ENCODE measurements around the gene ZNF644. TPM values are rescaled to one million over a fixed set of nuclear protein-coding genes. Genes with fewer than 3 reads are reported as not detected.
A peak's percentile ranks its signal among the peaks of the same experiment; 100 is the strongest.

Gene ZNF644
- total RNA-seq, 1 donor from 2014 or later = 177 TPM

- peaks cover 20% of the 10 kb centered on the region for H3K4me1 Mint-ChIP-seq
Measured at GRCh38 chr1:91018006-91018405, 3.8 kb downstream of the ZNF644 start.

DNA sequence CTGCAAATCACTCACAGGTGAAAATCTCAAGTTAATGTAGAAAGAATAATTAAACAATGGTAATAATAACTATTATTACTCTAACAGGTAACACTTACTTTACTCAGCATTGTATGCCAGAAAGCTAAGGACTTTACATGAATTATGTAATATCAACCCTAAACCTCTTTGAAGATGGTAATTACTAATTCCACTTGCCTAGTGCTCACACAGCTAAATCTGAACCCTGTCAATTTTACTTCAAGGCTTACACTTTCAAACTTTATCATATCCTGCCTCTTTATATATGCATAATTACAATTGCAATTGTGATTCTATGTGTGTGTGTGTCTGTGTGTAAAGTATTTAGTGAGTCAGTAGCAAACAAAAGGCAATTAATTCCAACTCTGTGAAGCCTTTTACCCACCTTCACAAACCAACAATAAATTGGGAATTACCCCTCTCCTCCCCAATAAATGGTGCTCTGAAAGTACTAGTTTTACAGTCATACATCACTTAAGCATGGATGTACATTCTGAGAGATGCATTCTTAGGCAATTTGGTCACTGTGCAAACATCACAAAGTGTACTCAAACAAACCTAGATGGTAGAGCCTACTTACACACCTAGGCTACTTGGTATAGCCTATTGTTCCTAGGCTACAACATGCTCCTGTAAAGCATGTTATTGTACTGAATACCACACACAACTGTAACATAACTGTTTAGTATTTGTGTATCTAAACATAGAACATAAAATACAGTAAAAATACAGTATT, 5.9 kb downstream of the ZNF644 start:
- no peak overlapping the region for H3K27ac ChIP-seq
- peaks cover 13% of the 10 kb centered on the region for H3K36me3 ChIP-seq
- TF ChIP-seq CTCF (IDR thresholded peaks at IDR 0.05) (no peak), EZH2phosphoT487 (IDR thresholded peaks at IDR 0.05) (no peak), EZH2 (IDR thresholded peaks at IDR 0.05) (no peak)
- Mint-ChIP-seq H3K4me3 (no peak overlapping the region), H3K27me3 (ENCODE audit: insufficient read depth, low read depth) (no peaks in the 10 kb centered on the region), H3K36me3 (peaks cover 62% of the 10 kb centered on the region), H3K27ac (no peak overlapping the region), H3K4me1 (peaks cover 12% of the 10 kb centered on the region), H3K9me3 (peaks cover 33% of the 10 kb centered on the region)
- no peaks in the 10 kb centered on the region for H3K27me3 ChIP-seq
- H3K79me2 ChIP-seq (ENCODE audit: low read depth) = peaks cover 100% of the 10 kb centered on the region
- no peak overlapping the region for H3K9ac ChIP-seq
- no peaks in the 10 kb centered on the region for H3K9me3 ChIP-seq (ENCODE audit: low read depth)
- peaks cover 11% of the 10 kb centered on the region for H3F3A ChIP-seq (ENCODE audit: low read depth)
- no peak overlapping the region for H3K4me3 ChIP-seq
- no peak overlapping the region for H2AFZ ChIP-seq (replicated peaks)
- H3K4me1 ChIP-seq = peaks cover 37% of the 10 kb centered on the region
- H4K20me1 ChIP-seq (ENCODE audit: low read depth) = peaks cover 67% of the 10 kb centered on the region
- no peak for DNase-seq (ENCODE audit: low spot score)
- H3K4me2 ChIP-seq = peak overlapping the region; percentile 34

More at GRCh38 chr1:91018006-91018405, 3.8 kb downstream of the ZNF644 start:
- Mint-ChIP-seq H3K9me3 (peaks cover 23% of the 10 kb centered on the region), H3K4me3 (no peak overlapping the region), H3K27ac (no peak overlapping the region), H3K27me3 (ENCODE audit: insufficient read depth, low read depth) (peaks cover 2% of the 10 kb centered on the region), H3K36me3 (peaks cover 46% of the 10 kb centered on the region)
- H3K9me3 ChIP-seq (ENCODE audit: low read depth) = no peaks in the 10 kb centered on the region
- no peak overlapping the region for H3K4me3 ChIP-seq
- H3K27ac ChIP-seq = no peak overlapping the region
- no peaks in the 10 kb centered on the region for H3K27me3 ChIP-seq
- TF ChIP-seq CTCF (IDR thresholded peaks at IDR 0.05) = peak; percentile 31
- TF ChIP-seq EZH2phosphoT487 (IDR thresholded peaks at IDR 0.05) = no peak
- no peak for TF ChIP-seq EZH2 (IDR thresholded peaks at IDR 0.05)
- peaks cover 37% of the 10 kb centered on the region for H3K4me1 ChIP-seq
- H3K9ac ChIP-seq = no peak overlapping the region
- peaks cover 31% of the 10 kb centered on the region for H3F3A ChIP-seq (ENCODE audit: low read depth)
- H4K20me1 ChIP-seq (ENCODE audit: low read depth) = peaks cover 49% of the 10 kb centered on the region
- H3K36me3 ChIP-seq = peaks cover 13% of the 10 kb centered on the region
- peaks cover 81% of the 10 kb centered on the region for H3K79me2 ChIP-seq (ENCODE audit: low read depth)
- H2AFZ ChIP-seq (replicated peaks) = no peak overlapping the region
- H3K4me2 ChIP-seq = no peak overlapping the region
- DNase-seq (ENCODE audit: low spot score) = no peak

DNA sequence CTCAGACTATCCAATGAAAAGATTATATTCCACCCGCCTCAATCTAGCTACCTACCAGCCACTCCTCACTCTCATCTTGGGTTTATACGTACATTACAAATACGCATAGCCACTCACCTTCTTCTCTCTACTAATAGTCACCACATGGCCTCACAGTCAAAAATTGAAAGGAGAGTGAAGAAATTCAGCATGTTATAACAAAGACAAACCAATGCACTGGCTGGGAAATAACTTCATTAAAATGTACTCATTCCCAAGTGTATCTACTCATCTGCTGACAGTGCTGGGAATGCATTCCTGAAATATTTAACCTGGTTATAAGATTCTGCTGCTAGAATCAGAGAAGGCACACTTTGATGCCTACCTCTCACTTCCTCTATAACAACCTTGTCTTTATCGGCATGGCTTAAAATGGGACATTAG, 6.5 kb downstream of the ZNF644 start:
- H3K9me3 ChIP-seq (ENCODE audit: low read depth) = no peaks in the 10 kb centered on the region
- no peak overlapping the region for H3K9ac ChIP-seq
- H3K27me3 ChIP-seq = no peaks in the 10 kb centered on the region
- H3K27ac ChIP-seq = peak overlapping the region; percentile 26
- H3K79me2 ChIP-seq (ENCODE audit: low read depth) = peaks cover 100% of the 10 kb centered on the region
- no peak overlapping the region for H3K4me3 ChIP-seq
- Mint-ChIP-seq H3K27ac (no peak overlapping the region), H3K4me1 (peaks cover 7% of the 10 kb centered on the region), H3K9me3 (peaks cover 39% of the 10 kb centered on the region), H3K36me3 (peaks cover 68% of the 10 kb centered on the region), H3K27me3 (ENCODE audit: insufficient read depth, low read depth) (no peaks in the 10 kb centered on the region), H3K4me3 (no peak overlapping the region)
- TF ChIP-seq EZH2phosphoT487 (IDR thresholded peaks at IDR 0.05) (no peak), CTCF (IDR thresholded peaks at IDR 0.05) (no peak), EZH2 (IDR thresholded peaks at IDR 0.05) (no peak)
- H4K20me1 ChIP-seq (ENCODE audit: low read depth) = peaks cover 73% of the 10 kb centered on the region
- peaks cover 13% of the 10 kb centered on the region for H3K36me3 ChIP-seq
- H3K4me1 ChIP-seq = peaks cover 35% of the 10 kb centered on the region
- H3K4me2 ChIP-seq = peak overlapping the region; percentile 34
- H3F3A ChIP-seq (ENCODE audit: low read depth) = peaks cover 5% of the 10 kb centered on the region
- no peak overlapping the region for H2AFZ ChIP-seq (replicated peaks)
- DNase-seq (ENCODE audit: low spot score) = no peak

All from neural progenitor cell (in vitro differentiated cells).